ENCODE results near the gene GTSE1. TPM values are rescaled to one million over a fixed set of nuclear protein-coding genes. Genes with fewer than 3 reads are reported as not detected.

Gene GTSE1
- total RNA-seq, 3 donors from 2014 or later: 0.29 to 0.48 TPM; not detected in 1

- Histone ChIP-seq H3K9me3 (peaks cover 7 to 9% of the 10 kb centered on the region in 2 donors), H3K36me3 (no peaks in the 10 kb centered on the region), H3K4me3 (no peak overlapping the region), H3K4me1 (no peaks in the 10 kb centered on the region), H3K27ac (no peak overlapping the region), H3K27me3 (no peaks in the 10 kb centered on the region)
- no peak for DNase-seq (ENCODE audit: low spot score in 2 of 2)
- no peak for TF ChIP-seq POLR2A (IDR thresholded peaks at IDR 0.05)
- TF ChIP-seq CTCF (IDR thresholded peaks at IDR 0.05): no peak
- no peak for TF ChIP-seq POLR2AphosphoS5 (IDR thresholded peaks at IDR 0.05)
- intact Hi-C loops (cut with DNase I; ENCODE audit: low total_unique reads): no loop called here
These were observed 76.0 kb downstream of the GTSE1 start for GRCh38 chr22:46372686-46373085.

GRCh38 chr22:46373159-46373558 is 76.5 kb downstream of the GTSE1 start:
- Histone ChIP-seq H3K4me1 (no peaks in the 10 kb centered on the region), H3K4me3 (no peak overlapping the region), H3K9me3 (peaks cover 7 to 9% of the 10 kb centered on the region in 2 donors), H3K27me3 (no peaks in the 10 kb centered on the region), H3K36me3 (no peaks in the 10 kb centered on the region), H3K27ac (no peak overlapping the region)
- intact Hi-C loops (cut with DNase I; ENCODE audit: low total_unique reads): no loop called here
- no peak for TF ChIP-seq POLR2AphosphoS5 (IDR thresholded peaks at IDR 0.05)
- TF ChIP-seq POLR2A (IDR thresholded peaks at IDR 0.05): no peak
- no peak for TF ChIP-seq CTCF (IDR thresholded peaks at IDR 0.05)
- no peak for DNase-seq (ENCODE audit: low spot score in 2 of 2)

GRCh38 chr22:46373921-46374662 is 77.4 kb downstream of the GTSE1 start:
- H3K9me3 ChIP-seq: peaks cover 7 to 9% of the 10 kb centered on the region in 2 donors
- no peaks in the 10 kb centered on the region for H3K4me1 ChIP-seq
- H3K36me3 ChIP-seq: no peaks in the 10 kb centered on the region
- H3K27ac ChIP-seq: peak overlapping the region in 1 of 2 donors; percentile 52
- TF ChIP-seq POLR2AphosphoS5 (IDR thresholded peaks at IDR 0.05) (no peak), CTCF (IDR thresholded peaks at IDR 0.05) (no peak), POLR2A (IDR thresholded peaks at IDR 0.05) (no peak)
- H3K4me3 ChIP-seq: no peak overlapping the region
- no peak for DNase-seq (ENCODE audit: low spot score in 2 of 2)
- H3K27me3 ChIP-seq: no peaks in the 10 kb centered on the region
- intact Hi-C loops (cut with DNase I; ENCODE audit: low total_unique reads): no loop called here

GRCh38 chr22:46374663-46375474 is 78.2 kb downstream of the GTSE1 start:
- DNase-seq (ENCODE audit: low spot score in 2 of 2): peak; percentile 69 to 84
- Histone ChIP-seq H3K36me3 (no peaks in the 10 kb centered on the region), H3K4me3 (no peak overlapping the region), H3K4me1 (no peaks in the 10 kb centered on the region), H3K9me3 (peaks cover 7 to 9% of the 10 kb centered on the region in 2 donors), H3K27me3 (no peaks in the 10 kb centered on the region), H3K27ac (peak overlapping the region in 1 of 2 donors; percentile 52)
- TF ChIP-seq CTCF (IDR thresholded peaks at IDR 0.05) (no peak), POLR2AphosphoS5 (IDR thresholded peaks at IDR 0.05) (no peak), POLR2A (IDR thresholded peaks at IDR 0.05) (no peak)
- intact Hi-C loops (cut with DNase I; ENCODE audit: low total_unique reads): no loop called here

DNA sequence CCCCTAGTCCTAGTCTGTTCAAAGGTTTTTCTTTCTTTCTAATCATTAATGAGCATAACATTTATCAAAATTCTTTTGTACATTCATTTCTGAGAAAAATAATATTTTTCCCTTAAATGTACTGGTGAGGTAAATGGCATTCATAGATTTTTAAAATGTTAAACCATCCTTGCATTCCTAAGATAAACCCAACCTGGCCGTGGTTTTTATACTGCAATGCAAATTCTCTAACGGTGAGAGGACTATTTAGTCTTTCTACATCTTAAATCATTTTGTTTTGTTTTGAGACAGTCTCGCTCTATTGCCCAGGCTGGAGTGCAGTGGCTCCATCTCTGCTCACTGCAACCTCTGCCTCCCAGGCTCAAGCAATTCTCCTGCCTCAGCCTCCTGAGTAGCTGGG is 79.4 kb downstream of the GTSE1 start:
- no peak overlapping the region for H3K4me3 ChIP-seq
- H3K27me3 ChIP-seq: no peaks in the 10 kb centered on the region
- TF ChIP-seq POLR2A (IDR thresholded peaks at IDR 0.05) (no peak), CTCF (IDR thresholded peaks at IDR 0.05) (no peak), POLR2AphosphoS5 (IDR thresholded peaks at IDR 0.05) (no peak)
- no peak overlapping the region for H3K27ac ChIP-seq
- intact Hi-C loops (cut with DNase I; ENCODE audit: low total_unique reads): no loop called here
- no peaks in the 10 kb centered on the region for H3K4me1 ChIP-seq
- no peaks in the 10 kb centered on the region for H3K36me3 ChIP-seq
- H3K9me3 ChIP-seq: peaks cover 7 to 9% of the 10 kb centered on the region in 2 donors
- DNase-seq (ENCODE audit: low spot score in 2 of 2): no peak
